ENCODE data around the gene JAK3. TPM values are rescaled to one million over a fixed set of nuclear protein-coding genes. Genes with fewer than 3 reads are reported as not detected.
"Not testable (repeated sequence)": the region's sequence is repeated elsewhere in the genome, so short reads cannot be mapped to it uniquely, and the experiment has no call there.

Gene JAK3
- total and polyA plus RNA-seq, 2 experiments from 2014 or later: 3.0 to 3.2 TPM

DNA sequence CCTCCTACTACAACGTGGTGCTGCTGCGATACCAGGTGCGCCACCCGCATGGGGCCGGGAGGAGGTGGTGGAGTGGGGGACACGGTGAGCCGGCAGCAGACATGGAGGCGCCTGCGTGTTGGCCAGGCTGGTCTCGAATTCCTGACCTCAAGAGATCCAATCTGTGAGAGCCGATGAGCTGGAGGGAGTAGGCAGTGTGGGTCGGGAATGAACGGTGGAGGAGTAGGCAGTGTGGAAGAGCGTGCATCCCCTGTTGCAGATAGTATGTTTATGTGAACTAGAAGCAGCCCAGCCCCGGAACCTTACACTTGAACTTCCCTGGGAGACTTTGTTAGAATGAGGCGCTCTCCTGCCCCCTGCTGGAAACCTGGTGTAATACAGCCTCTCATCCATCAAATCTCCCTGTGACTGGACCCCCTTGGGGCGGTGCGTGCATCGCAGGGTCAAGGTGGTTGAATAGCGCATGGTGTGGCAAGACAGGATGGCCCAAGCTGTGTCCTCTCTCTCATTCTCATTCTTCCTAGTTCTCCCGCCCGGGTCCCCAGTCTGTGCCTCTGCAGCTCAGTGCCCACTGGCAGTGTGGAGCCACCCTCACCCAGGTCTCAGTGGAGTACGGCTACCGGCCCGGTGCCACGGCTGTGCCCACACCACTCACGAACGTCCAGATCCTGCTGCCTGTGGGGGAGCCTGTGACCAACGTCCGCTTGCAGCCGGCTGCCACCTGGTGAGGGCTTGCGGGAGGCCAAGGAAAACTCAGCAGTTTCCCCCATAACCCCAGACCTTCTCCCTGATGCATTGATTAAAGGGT is 63.4 kb downstream of the JAK3 start:
- Histone ChIP-seq H3K9me3 (ENCODE audit: low read depth) (no peaks in the 10 kb centered on the region), H3K4me1 (ENCODE audit: insufficient read depth) (no peaks in the 10 kb centered on the region), H2AFZ (no peak overlapping the region), H3K36me3 (replicated peaks; ENCODE audit: insufficient read depth, low read depth) (no peaks in the 10 kb centered on the region), H3K4me3 (no peak overlapping the region), H3K79me2 (no peaks in the 10 kb centered on the region), H3K27me3 (no peaks in the 10 kb centered on the region), H3K9me2 (replicated peaks; ENCODE audit: insufficient read depth) (no peaks in the 10 kb centered on the region), H4K20me1 (ENCODE audit: insufficient read depth, poor library complexity, severe bottlenecking) (no peaks in the 10 kb centered on the region), H3K4me2 (no peak overlapping the region), H3K27ac (no peak overlapping the region)
- peak; percentile 84 for DNase-seq (ENCODE audit: low spot score)
- WGBS (ENCODE audit: low lambda C conversion rate, missing lambda C conversion rate): 69% methylated on average over 32 of the region's 32 CpGs
- peak; percentile 62 for TF ChIP-seq CTCF (IDR thresholded peaks at IDR 0.05; ENCODE audit: poor library complexity)
- TF ChIP-seq EZH2phosphoT487 (IDR thresholded peaks at IDR 0.05; ENCODE audit: low read depth, severe bottlenecking, unreplicated experiment): no peak

- H3K36me3 ChIP-seq (replicated peaks; ENCODE audit: insufficient read depth, low read depth); H3K27ac ChIP-seq; H3K9me3 ChIP-seq (ENCODE audit: low read depth); H2AFZ ChIP-seq; DNase-seq (ENCODE audit: low spot score); H3K4me3 ChIP-seq; H3K4me2 ChIP-seq; H3K4me1 ChIP-seq (ENCODE audit: insufficient read depth); H3K9me2 ChIP-seq (replicated peaks; ENCODE audit: insufficient read depth); H4K20me1 ChIP-seq (ENCODE audit: insufficient read depth, poor library complexity, severe bottlenecking); H3K27me3 ChIP-seq; H3K79me2 ChIP-seq: not testable (repeated sequence)
- 90% methylated on average over 5 of the region's 5 CpGs for whole genome bisulfite sequencing (ENCODE audit: low lambda C conversion rate, missing lambda C conversion rate)
Observed at GRCh38 chr19:17783721-17784120, 64.1 kb downstream of the JAK3 start.

GRCh38 chr19:17780781-17781180 is 67.0 kb downstream of the JAK3 start:
- Histone ChIP-seq H3K27me3 (no peaks in the 10 kb centered on the region), H3K36me3 (replicated peaks; ENCODE audit: insufficient read depth, low read depth) (no peaks in the 10 kb centered on the region), H4K20me1 (ENCODE audit: insufficient read depth, poor library complexity, severe bottlenecking) (no peaks in the 10 kb centered on the region), H3K27ac (no peak overlapping the region), H3K4me1 (ENCODE audit: insufficient read depth) (peaks cover 4% of the 10 kb centered on the region), H3K9me2 (replicated peaks; ENCODE audit: insufficient read depth) (no peaks in the 10 kb centered on the region), H2AFZ (no peak overlapping the region), H3K9me3 (ENCODE audit: low read depth) (no peaks in the 10 kb centered on the region), H3K79me2 (no peaks in the 10 kb centered on the region), H3K4me3 (no peak overlapping the region), H3K4me2 (no peak overlapping the region)
- DNase-seq (ENCODE audit: low spot score): no peak
- TF ChIP-seq EZH2phosphoT487 (IDR thresholded peaks at IDR 0.05; ENCODE audit: low read depth, severe bottlenecking, unreplicated experiment) (no peak), CTCF (IDR thresholded peaks at IDR 0.05; ENCODE audit: poor library complexity) (no peak), EZH2 (IDR thresholded peaks at IDR 0.05; ENCODE audit: borderline replicate concordance) (no peak)
- WGBS (ENCODE audit: low lambda C conversion rate, missing lambda C conversion rate): 83% methylated on average over 2 of the region's 2 CpGs

- Histone ChIP-seq H3K4me2 (peak overlapping the region; percentile 78), H4K20me1 (ENCODE audit: insufficient read depth, poor library complexity, severe bottlenecking) (no peaks in the 10 kb centered on the region), H3K9me3 (ENCODE audit: low read depth) (no peaks in the 10 kb centered on the region), H3K27ac (no peak overlapping the region), H3K4me1 (ENCODE audit: insufficient read depth) (peaks cover 4% of the 10 kb centered on the region), H2AFZ (no peak overlapping the region), H3K36me3 (replicated peaks; ENCODE audit: insufficient read depth, low read depth) (no peaks in the 10 kb centered on the region), H3K79me2 (no peaks in the 10 kb centered on the region), H3K4me3 (no peak overlapping the region), H3K27me3 (no peaks in the 10 kb centered on the region), H3K9me2 (replicated peaks; ENCODE audit: insufficient read depth) (no peaks in the 10 kb centered on the region)
- TF ChIP-seq EZH2 (IDR thresholded peaks at IDR 0.05; ENCODE audit: borderline replicate concordance) (no peak), CTCF (IDR thresholded peaks at IDR 0.05; ENCODE audit: poor library complexity) (no peak), EZH2phosphoT487 (IDR thresholded peaks at IDR 0.05; ENCODE audit: low read depth, severe bottlenecking, unreplicated experiment) (no peak)
- 15% methylated on average over 16 of the region's 25 CpGs for WGBS (ENCODE audit: low lambda C conversion rate, missing lambda C conversion rate)
- DNase-seq (ENCODE audit: low spot score): peak; percentile 34
Observed at GRCh38 chr19:17778968-17779929, 68.5 kb downstream of the JAK3 start.
